ENCODE data around the gene CNGA4. TPM values are rescaled to one million over a fixed set of nuclear protein-coding genes. Genes with fewer than 3 reads are reported as not detected.

CNGA4 gene
- total and polyA plus RNA-seq, 2 donors (not counting 1 experiment from before 2014, with no cell fraction given), result 0.79 to 1.9 TPM

DNA sequence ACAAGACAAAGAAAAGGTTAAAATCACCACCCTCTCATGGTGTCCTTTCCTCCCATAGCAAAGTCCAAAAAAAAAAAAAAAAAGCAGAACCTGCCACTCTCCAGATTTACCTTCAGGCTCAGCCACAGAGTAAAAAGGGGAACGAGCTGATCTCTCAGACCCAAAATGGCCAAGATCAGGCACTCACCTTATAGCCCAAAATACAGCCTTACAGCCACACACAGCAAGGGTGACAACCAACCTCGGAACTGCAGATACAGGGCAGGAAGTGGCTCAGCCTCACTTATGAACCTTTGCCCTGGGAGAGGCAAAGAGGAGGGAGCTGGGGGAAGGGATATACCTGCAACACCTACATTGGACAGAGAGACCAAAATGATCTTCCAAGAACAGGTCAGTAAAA is 9.0 kb upstream of the CNGA4 start:
- ChIA-PET CTCF (interaction anchor here (0.5 to 0.7 kb wide), 2 partner anchors 8 to 286 kb away, joined by 3 read pairs; no protein-coding TSS in a partner anchor), POLR2A (no interaction called here)
- Histone ChIP-seq H2AFZ (ENCODE audit: insufficient read depth, low read depth, low read length, poor library complexity, severe bottlenecking) (no peak overlapping the region), H3K79me2 (ENCODE audit: control insufficient read depth, insufficient read depth, low read length) (peaks cover 66% of the 10 kb centered on the region), H3K36me3 (replicated peaks in 1 of 2; ENCODE audit: control extremely low read depth in 1 of 2, control insufficient read depth in 1 of 2, extremely low read depth in 1 of 2, insufficient read depth in 2 of 2, low read length in 1 of 2) (peaks cover 1 to 6% of the 10 kb centered on the region in 2 experiments), H3K4me1 (ENCODE audit: control insufficient read depth in 2 of 2, insufficient read depth in 2 of 2, low read length in 2 of 2) (peaks cover 9 to 14% of the 10 kb centered on the region in 2 donors), H3K9ac (ENCODE audit: low read length) (no peak overlapping the region), H3K4me3 (ENCODE audit: control extremely low read depth in 1 of 5, extremely low read depth in 1 of 5, insufficient read depth in 1 of 5, low read depth in 2 of 5, low read length in 4 of 5) (no peak overlapping the region), H3K9me3 (ENCODE audit: control extremely low read depth in 1 of 3, control insufficient read depth in 2 of 3, insufficient read depth in 1 of 3, low read length in 2 of 3) (no peaks in the 10 kb centered on the region), H4K20me1 (ENCODE audit: control insufficient read depth, insufficient read depth, low read length, poor library complexity, severe bottlenecking) (peaks cover 21% of the 10 kb centered on the region), H3K27ac (ENCODE audit: low read length in 2 of 2) (no peak overlapping the region), H3K27me3 (replicated peaks in 1 of 4; ENCODE audit: control extremely low read depth in 1 of 4, control insufficient read depth in 3 of 4, insufficient read depth in 4 of 4, low read length in 3 of 4) (no peaks in the 10 kb centered on the region), H3K4me2 (replicated peaks; ENCODE audit: low read depth, low read length, poor library complexity, severe bottlenecking) (no peak overlapping the region)
- Mint-ChIP-seq H3K27me3 (no peaks in the 10 kb centered on the region), H3K4me3 (no peak overlapping the region), H3K4me1 (peaks cover 45% of the 10 kb centered on the region), H3K9me3 (ENCODE audit: insufficient read depth) (no peaks in the 10 kb centered on the region), H3K27ac (no peak overlapping the region)
- no peak for TF ChIP-seq EZH2 (IDR thresholded peaks at IDR 0.05; ENCODE audit: borderline replicate concordance, insufficient read depth, low read depth, low read length, poor library complexity, severe bottlenecking)
- TF ChIP-seq, protein P1, sequence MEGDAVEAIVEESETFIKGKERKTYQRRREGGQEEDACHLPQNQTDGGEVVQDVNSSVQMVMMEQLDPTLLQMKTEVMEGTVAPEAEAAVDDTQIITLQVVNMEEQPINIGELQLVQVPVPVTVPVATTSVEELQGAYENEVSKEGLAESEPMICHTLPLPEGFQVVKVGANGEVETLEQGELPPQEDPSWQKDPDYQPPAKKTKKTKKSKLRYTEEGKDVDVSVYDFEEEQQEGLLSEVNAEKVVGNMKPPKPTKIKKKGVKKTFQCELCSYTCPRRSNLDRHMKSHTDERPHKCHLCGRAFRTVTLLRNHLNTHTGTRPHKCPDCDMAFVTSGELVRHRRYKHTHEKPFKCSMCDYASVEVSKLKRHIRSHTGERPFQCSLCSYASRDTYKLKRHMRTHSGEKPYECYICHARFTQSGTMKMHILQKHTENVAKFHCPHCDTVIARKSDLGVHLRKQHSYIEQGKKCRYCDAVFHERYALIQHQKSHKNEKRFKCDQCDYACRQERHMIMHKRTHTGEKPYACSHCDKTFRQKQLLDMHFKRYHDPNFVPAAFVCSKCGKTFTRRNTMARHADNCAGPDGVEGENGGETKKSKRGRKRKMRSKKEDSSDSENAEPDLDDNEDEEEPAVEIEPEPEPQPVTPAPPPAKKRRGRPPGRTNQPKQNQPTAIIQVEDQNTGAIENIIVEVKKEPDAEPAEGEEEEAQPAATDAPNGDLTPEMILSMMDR (IDR thresholded peaks at IDR 0.05), result no peak
- DNase-seq, result no peak
- intact Hi-C loops (cut with micrococcal nuclease), result loop anchor here (5.0 to 10.0 kb wide), 3 partner anchors 372 to 1757 kb away; partner anchors contain the start of genes EIF3F, ILK, RRP8 and TRIM68
- WGBS (ENCODE audit: insufficient coverage), result 25% methylated on average over 1 of the region's 2 CpGs
- no peak for ATAC-seq (ENCODE audit: low read depth)

DNA sequence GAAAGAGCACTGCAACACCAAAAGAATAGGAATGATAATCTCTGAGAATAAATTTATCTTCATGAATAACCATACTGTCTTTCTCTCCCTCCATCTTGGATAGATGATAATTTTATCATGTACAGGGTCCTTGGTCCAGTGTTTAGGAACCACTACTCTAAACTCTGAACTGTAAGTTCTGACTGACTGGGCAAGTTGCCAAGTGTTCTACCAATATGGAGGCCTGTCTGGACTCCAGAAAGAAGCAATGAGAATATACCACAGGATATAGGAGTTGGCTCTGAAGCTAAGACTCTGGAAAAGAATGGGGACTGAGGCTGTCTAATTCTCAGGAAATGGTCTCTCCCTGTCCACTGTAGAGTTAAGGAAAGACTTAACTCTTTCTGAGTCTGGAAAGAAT is 6.0 kb upstream of the CNGA4 start:
- Histone ChIP-seq H2AFZ (ENCODE audit: insufficient read depth, low read depth, low read length, poor library complexity, severe bottlenecking) (no peak overlapping the region), H3K4me1 (ENCODE audit: control insufficient read depth in 2 of 2, insufficient read depth in 2 of 2, low read length in 2 of 2) (peaks cover 7 to 13% of the 10 kb centered on the region in 2 donors), H3K9ac (ENCODE audit: low read length) (no peak overlapping the region), H3K27me3 (replicated peaks in 1 of 4; ENCODE audit: control extremely low read depth in 1 of 4, control insufficient read depth in 3 of 4, insufficient read depth in 4 of 4, low read length in 3 of 4) (no peaks in the 10 kb centered on the region), H3K4me3 (ENCODE audit: control extremely low read depth in 1 of 5, extremely low read depth in 1 of 5, insufficient read depth in 1 of 5, low read depth in 2 of 5, low read length in 4 of 5) (no peak overlapping the region), H3K9me3 (ENCODE audit: control extremely low read depth in 1 of 3, control insufficient read depth in 2 of 3, insufficient read depth in 1 of 3, low read length in 2 of 3) (no peaks in the 10 kb centered on the region), H3K36me3 (replicated peaks in 1 of 2; ENCODE audit: control extremely low read depth in 1 of 2, control insufficient read depth in 1 of 2, extremely low read depth in 1 of 2, insufficient read depth in 2 of 2, low read length in 1 of 2) (peaks cover 0 to 6% of the 10 kb centered on the region in 2 experiments), H3K79me2 (ENCODE audit: control insufficient read depth, insufficient read depth, low read length) (peaks cover 51% of the 10 kb centered on the region), H3K27ac (ENCODE audit: low read length in 2 of 2) (no peak overlapping the region), H4K20me1 (ENCODE audit: control insufficient read depth, insufficient read depth, low read length, poor library complexity, severe bottlenecking) (peaks cover 10% of the 10 kb centered on the region), H3K4me2 (replicated peaks; ENCODE audit: low read depth, low read length, poor library complexity, severe bottlenecking) (no peak overlapping the region)
- no peak for DNase-seq
- no peak overlapping the region for H3K27ac Mint-ChIP-seq
- H3K9me3 Mint-ChIP-seq (ENCODE audit: insufficient read depth), result no peaks in the 10 kb centered on the region
- POLR2A ChIA-PET, result no interaction called here
- ATAC-seq (ENCODE audit: low read depth), result no peak
- peaks cover 35% of the 10 kb centered on the region for H3K4me1 Mint-ChIP-seq
- intact Hi-C loops (cut with micrococcal nuclease), result loop anchor here (5.0 to 10.0 kb wide), 3 partner anchors 369 to 1754 kb away; partner anchors contain the start of genes EIF3F, ILK, RRP8 and TRIM68
- peak overlapping the region; percentile 23 for H3K4me3 Mint-ChIP-seq
- CTCF ChIA-PET, result interaction anchor here (1.2 kb wide), 1 partner anchor 120 kb away, joined by 3 read pairs; no protein-coding TSS in a partner anchor
- no peaks in the 10 kb centered on the region for H3K27me3 Mint-ChIP-seq
- TF ChIP-seq EZH2 (IDR thresholded peaks at IDR 0.05; ENCODE audit: borderline replicate concordance, insufficient read depth, low read depth, low read length, poor library complexity, severe bottlenecking), result no peak
- TF ChIP-seq, protein P1 (IDR thresholded peaks at IDR 0.05), result no peak

Measured in B cell (primary cell).